Activated CD4-positive, alpha-beta T cell treated with anti-CD3 and anti-CD28 coated beads for 36 hours (primary cell): Measurements from ENCODE around the gene CASP5. TPM values are rescaled to one million over a fixed set of nuclear protein-coding genes. Genes with fewer than 3 reads are reported as not detected.
"Not testable (repeated sequence)": the region's sequence is repeated elsewhere in the genome, so short reads cannot be mapped to it uniquely, and the experiment has no call there.

Source experiments
- ATAC-seq: fragments of 200-7000 bp; cut with Tn5 transposase; one replicate; pipeline ENCODE4 v1.10.0; 2021; ENCODE audit warnings: mild to moderate bottlenecking, moderate library complexity
- CTCF ChIA-PET: fragments of 350-600 bp; sonication (Branson Sonifier 250); formaldehyde crosslinking; loops from one replicate; lab custom pipeline; 2021; ENCODE audit warnings: antibody characterized with exemption; lab: Charles Lee
- POLR2A ChIA-PET: fragments of 350-600 bp; sonication (Branson Sonifier 250); formaldehyde crosslinking; loops from one replicate; lab custom pipeline; 2021; ENCODE audit warnings: antibody characterized with exemption, inconsistent platforms; lab: Charles Lee
- DNase-seq: peaks from one replicate; pipeline ENCODE4 v3.0.0-alpha.2; 2020
- H3K27ac Mint-ChIP-seq: one replicate; pipeline ENCODE4 v1.8.0; 2021; ENCODE audit warnings: mixed read lengths
- H3K27me3 Mint-ChIP-seq: one replicate; pipeline ENCODE4 v1.8.0; 2021; ENCODE audit warnings: mixed read lengths
- H3K36me3 Mint-ChIP-seq: one replicate; pipeline ENCODE4 v1.8.0; 2021; ENCODE audit warnings: low read depth, mixed read lengths
- H3K4me1 Mint-ChIP-seq: one replicate; pipeline ENCODE4 v1.8.0; 2021; ENCODE audit warnings: mixed read lengths
- H3K4me3 Mint-ChIP-seq: one replicate; pipeline ENCODE4 v1.8.0; 2021; ENCODE audit warnings: mild to moderate bottlenecking, moderate library complexity, mixed read lengths
- H3K9me3 Mint-ChIP-seq: one replicate; pipeline ENCODE4 v1.8.0; 2021; ENCODE audit warnings: low read depth, mixed read lengths
- intact Hi-C, 2 experiments: fragments of 100-400 bp; cut with DNase I in 1 of 2; cut with micrococcal nuclease in 1 of 2; formaldehyde crosslinking; loops; one replicate each; pipeline versions ENCODE4 v1.14.2 to v1.15.1; 2022 to 2024; cut with DNase I, micrococcal nuclease
- total RNA-seq, 2 experiments: library from RNA; stranded (reverse); gene quantifications; one replicate each; pipeline ENCODE4 v1.2.3, GENCODE V29; 2021

The CASP5 gene
- not detected for total RNA-seq

DNA sequence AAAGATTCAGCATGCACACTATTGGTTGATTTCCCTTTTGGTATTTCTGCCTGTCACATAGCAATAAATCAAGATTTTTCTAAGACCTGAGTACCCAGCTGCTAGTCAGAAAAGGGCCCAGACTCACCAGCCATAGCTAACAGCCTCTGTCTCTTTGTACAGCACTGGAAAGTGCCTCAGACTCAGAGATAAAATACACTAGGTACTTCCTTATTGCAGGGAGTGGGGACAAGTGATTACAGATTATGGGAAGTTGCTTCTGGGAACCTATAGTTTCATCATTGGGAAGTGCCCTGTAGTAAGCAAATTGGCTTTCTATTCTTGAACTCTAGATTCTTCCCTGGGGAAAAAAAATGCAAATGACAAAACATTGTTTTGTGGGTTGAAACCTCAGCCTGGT lies at the start of gene CASP5:
TSS of gene CASP5 (minus strand) at position 166 of the 400 bp plus-strand sequence. CDS start at position 134, 32 bp downstream.
- intact Hi-C loops: no loop called here
- CTCF ChIA-PET: no interaction called here
- DNase-seq (no peak), ATAC-seq (no peak)
- no peaks in the 10 kb centered on the region for H3K9me3 Mint-ChIP-seq
- peaks cover 11% of the 10 kb centered on the region for H3K4me1 Mint-ChIP-seq
- POLR2A ChIA-PET: no interaction called here
- H3K4me3 Mint-ChIP-seq: no peak within 1 kb of the TSS
- no peak within 1 kb of the TSS for H3K27ac Mint-ChIP-seq
- no peaks in the 10 kb centered on the region for H3K27me3 Mint-ChIP-seq
- H3K36me3 Mint-ChIP-seq: peaks cover 16% of the 10 kb centered on the region

DNA sequence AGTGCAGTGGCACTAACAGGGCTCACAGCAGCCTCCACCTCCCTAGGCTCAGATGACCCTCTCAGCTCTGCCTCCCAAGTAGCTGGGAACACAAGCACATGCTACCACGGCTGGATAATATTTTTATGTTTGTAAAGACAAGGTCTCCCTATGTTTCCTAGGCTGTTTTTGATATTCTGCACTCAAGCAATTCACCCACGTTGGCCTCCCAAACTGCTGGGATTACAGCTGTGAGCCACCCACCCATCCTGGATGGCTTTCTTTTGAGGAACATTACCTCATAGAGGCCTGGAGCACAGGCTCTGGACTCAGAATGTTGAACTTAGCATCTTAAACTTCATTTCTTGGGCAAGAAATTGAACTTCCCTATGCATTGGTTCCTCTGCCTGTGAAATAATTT lies 49.1 kb upstream of the CASP5 start:
- ATAC-seq, DNase-seq, H3K27me3 Mint-ChIP-seq, H3K36me3 Mint-ChIP-seq, intact Hi-C loops, H3K9me3 Mint-ChIP-seq, CTCF ChIA-PET, H3K27ac Mint-ChIP-seq, POLR2A ChIA-PET, H3K4me3 Mint-ChIP-seq: not testable (repeated sequence)
- peaks cover 21% of the 10 kb centered on the region for H3K4me1 Mint-ChIP-seq

DNA sequence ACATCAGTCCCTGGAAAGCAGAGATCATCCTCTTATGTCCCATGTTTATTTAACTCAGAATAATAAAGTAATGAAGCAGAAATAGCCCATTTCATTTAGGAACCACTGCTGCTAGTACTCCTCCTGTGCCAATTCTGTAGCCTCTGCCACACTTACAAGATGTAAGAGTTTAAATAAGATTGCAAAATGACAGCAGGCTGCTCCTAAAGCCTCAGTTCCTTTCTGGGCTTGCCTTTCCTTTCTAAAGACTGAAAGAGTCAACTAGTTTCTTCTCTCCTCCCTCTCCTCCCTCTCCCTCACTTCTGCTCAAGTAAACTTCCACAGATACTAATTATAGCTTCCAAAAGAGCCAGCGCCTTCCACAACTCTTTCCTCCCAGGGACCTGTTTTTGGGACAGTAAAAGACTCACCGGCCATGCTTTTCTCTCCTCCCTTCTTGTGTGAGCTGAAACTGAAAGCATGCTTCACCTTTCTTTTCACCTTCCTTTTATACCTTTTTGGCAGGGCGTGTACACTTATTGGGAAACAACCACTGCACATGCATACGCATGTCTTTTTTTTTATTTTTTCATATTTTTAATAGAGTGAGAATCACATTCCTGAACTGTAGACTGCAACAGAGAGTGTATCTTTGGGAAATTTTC lies 48.2 kb upstream of the CASP5 start:
- H3K4me3 Mint-ChIP-seq: peak overlapping the region; percentile 59
- H3K36me3 Mint-ChIP-seq: no peaks in the 10 kb centered on the region
- no peaks in the 10 kb centered on the region for H3K9me3 Mint-ChIP-seq
- CTCF ChIA-PET: no interaction called here
- intact Hi-C loops: no loop called here
- H3K27ac Mint-ChIP-seq: peak overlapping the region; percentile 72
- POLR2A ChIA-PET: no interaction called here
- no peak for DNase-seq
- peaks cover 16% of the 10 kb centered on the region for H3K4me1 Mint-ChIP-seq
- peak; percentile 44 for ATAC-seq
- no peaks in the 10 kb centered on the region for H3K27me3 Mint-ChIP-seq

DNA sequence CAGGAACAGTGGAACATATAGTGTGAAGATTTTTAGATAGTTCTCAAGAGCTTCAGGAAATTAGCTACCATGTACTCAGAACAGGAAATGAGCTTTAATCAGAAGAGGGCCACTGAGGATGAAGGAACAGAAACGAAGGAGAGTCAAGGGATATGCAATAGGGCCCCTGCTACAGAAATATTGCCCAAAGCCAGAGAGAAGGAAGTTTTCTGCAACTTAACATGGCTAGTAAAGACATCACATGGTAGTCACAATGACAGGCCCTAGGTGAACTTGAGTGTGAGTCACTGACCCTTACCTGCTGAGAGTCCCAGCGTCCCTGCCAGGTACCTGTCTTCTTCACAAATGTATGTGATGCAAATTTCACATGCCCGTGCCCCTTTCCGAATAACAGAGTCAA lies 47.3 kb upstream of the CASP5 start:
- ATAC-seq: peak; percentile 19
- intact Hi-C loops: no loop called here

DNA sequence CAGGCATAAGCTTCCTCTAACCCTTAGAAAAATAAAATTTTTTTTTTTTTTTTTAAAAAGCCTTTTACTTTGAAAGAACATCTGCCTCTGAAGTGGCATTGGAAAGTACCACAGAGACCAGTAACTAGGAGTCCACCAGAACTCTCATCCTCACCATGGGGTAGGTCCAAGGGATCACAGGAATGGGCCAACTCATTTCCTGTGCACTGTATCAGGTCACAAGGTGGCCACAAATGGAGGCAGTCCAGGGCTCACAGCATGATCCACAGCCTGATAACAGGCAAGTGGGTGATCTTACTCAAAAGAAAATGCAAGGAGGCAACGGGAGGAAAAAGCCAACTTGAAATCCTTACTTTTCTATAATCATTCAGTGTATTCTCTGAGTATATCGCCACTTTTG lies 46.8 kb upstream of the CASP5 start:
- H3K9me3 Mint-ChIP-seq, CTCF ChIA-PET, H3K36me3 Mint-ChIP-seq, H3K27me3 Mint-ChIP-seq, H3K4me3 Mint-ChIP-seq, H3K27ac Mint-ChIP-seq, intact Hi-C loops, DNase-seq, POLR2A ChIA-PET: not testable (repeated sequence)
- peak; percentile 44 for ATAC-seq
- H3K4me1 Mint-ChIP-seq: peaks cover 18% of the 10 kb centered on the region

More for the DNA sequence above, 47.3 kb upstream of the CASP5 start:
- peak overlapping the region; percentile 59 for H3K4me3 Mint-ChIP-seq
- peaks cover 18% of the 10 kb centered on the region for H3K4me1 Mint-ChIP-seq
- peak overlapping the region; percentile 51 for H3K27ac Mint-ChIP-seq
- H3K27me3 Mint-ChIP-seq: no peaks in the 10 kb centered on the region
- ChIA-PET POLR2A (no interaction called here), CTCF (no interaction called here)
- no peaks in the 10 kb centered on the region for H3K36me3 Mint-ChIP-seq
- no peak for DNase-seq
- no peaks in the 10 kb centered on the region for H3K9me3 Mint-ChIP-seq

DNA sequence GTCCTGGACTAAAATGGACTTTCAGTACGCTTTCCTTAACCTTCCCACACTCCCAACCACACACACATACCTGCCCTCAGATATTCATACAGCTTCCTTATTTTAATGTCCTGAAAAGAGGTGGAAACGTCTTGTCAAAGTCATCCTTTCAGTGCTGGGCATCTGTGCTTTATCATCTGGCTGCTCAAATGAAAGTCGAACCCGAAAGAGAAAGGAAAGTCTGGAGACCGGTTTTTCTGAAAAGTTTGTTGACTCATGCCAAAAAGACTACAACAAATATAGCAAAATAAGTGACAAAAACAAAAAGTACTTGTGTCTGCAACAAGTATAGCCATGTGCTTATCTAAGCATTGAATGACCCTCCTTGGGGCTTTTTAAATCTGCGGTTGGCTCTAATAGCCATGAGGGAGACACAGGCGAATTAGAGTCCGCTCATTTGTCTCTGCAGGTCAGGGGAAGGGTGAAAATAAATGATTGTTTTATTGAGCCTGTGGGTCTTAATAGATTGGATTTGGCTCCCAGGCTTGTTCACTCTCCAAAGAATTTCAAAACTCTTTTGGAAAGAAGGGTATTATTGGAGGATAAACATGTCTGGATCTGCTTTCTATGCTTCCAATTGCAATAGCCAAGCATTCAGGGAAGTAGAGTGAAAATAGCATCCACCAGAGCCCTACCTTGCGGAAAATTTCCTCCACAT lies 40.4 kb upstream of the CASP5 start:
- H3K27me3 Mint-ChIP-seq, POLR2A ChIA-PET, H3K4me1 Mint-ChIP-seq, intact Hi-C loops, ATAC-seq, H3K9me3 Mint-ChIP-seq, CTCF ChIA-PET, DNase-seq, H3K27ac Mint-ChIP-seq, H3K4me3 Mint-ChIP-seq, H3K36me3 Mint-ChIP-seq: not testable (repeated sequence)

DNA sequence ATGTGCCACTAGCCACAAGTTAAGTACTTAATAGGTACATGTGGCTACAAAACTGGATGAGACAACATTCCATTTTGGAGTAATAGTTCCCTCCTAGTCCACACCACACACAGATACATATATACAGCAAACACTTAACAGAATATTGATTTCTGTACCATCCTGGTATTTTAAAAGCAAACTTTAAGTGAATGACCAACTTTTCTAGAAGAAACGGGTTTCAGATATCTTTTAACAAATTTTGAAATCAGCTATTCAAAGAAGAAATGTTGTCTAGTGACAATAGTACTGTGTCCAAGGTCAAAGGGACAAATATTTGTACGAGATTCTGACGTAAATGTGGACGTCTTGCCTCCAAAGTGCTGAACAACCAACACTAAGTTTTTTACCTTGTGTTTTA lies 34.5 kb upstream of the CASP5 start:
- CTCF ChIA-PET: no interaction called here
- POLR2A ChIA-PET: no interaction called here
- no peak for DNase-seq
- Mint-ChIP-seq H3K4me1 (no peaks in the 10 kb centered on the region), H3K9me3 (no peaks in the 10 kb centered on the region), H3K27ac (no peak overlapping the region), H3K4me3 (no peak overlapping the region), H3K27me3 (no peaks in the 10 kb centered on the region), H3K36me3 (no peaks in the 10 kb centered on the region)
- ATAC-seq: no peak
- intact Hi-C loops: no loop called here

DNA sequence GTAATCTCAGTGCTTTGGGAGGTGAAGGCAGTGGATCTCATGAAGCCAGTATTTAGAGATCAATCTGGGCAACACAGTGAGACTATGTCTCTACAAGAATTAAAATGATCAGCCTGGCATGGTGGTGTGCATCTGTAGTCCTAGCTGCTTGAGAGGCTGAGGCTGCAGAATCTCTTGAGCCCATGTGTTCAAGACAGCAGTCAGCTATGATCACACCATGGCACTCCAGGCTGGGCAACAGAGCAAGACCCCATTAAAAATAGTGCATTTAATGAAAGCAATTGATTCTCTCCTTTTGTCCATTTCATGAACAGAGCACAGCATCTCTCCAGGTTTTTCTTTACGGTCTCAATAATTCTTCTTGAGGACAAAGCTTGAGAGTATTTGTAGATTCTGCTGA lies 33.5 kb upstream of the CASP5 start:
- H3K36me3 Mint-ChIP-seq: no peaks in the 10 kb centered on the region
- no peak overlapping the region for H3K27ac Mint-ChIP-seq
- H3K4me3 Mint-ChIP-seq: no peak overlapping the region
- DNase-seq (no peak), ATAC-seq (no peak)
- ChIA-PET POLR2A (no interaction called here), CTCF (interaction anchor here (0.6 kb wide), 1 partner anchor 446 kb away, joined by 4 read pairs; no protein-coding TSS in a partner anchor)
- H3K4me1 Mint-ChIP-seq: no peaks in the 10 kb centered on the region
- no peaks in the 10 kb centered on the region for H3K27me3 Mint-ChIP-seq
- intact Hi-C loops: no loop called here
- no peaks in the 10 kb centered on the region for H3K9me3 Mint-ChIP-seq

DNA sequence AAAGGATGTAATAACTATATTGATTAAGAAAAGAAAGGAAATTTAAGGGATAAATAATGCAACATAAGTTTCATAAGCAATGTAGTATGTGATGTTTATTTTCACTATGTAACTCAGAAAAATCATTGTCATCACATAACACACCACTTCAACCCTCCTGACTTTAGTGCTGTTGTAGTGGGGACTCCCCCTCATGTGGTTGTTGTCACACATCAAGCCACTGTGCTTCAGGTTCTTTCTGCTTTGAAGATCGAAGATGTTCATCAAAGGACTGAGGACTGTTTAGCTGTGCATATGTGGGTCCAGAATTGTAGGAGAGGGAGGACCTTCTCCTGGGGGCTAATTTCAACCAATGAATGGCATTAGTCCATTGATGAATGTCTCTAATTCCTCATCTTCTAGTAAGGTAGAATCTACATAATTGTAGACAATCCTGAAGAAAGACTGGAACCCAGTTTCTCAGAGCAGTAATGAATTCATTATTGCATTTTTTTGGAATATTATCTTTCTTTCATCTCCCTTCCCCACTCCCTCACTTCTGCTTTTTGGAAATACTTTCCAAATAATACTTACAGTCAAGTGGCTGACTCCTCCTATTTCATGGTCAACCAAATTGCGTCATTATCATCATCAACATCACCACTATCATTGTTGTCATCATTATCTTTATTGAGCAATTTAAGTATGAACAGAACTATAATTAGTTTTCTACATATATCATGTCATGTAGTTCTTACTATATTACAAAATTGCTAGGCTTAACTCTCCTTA lies 31.9 kb upstream of the CASP5 start:
- ATAC-seq: peak; percentile 68
- intact Hi-C loops: no loop called here
- Mint-ChIP-seq H3K4me1 (no peaks in the 10 kb centered on the region), H3K9me3 (no peaks in the 10 kb centered on the region), H3K27me3 (no peaks in the 10 kb centered on the region), H3K4me3 (no peak overlapping the region), H3K27ac (no peak overlapping the region), H3K36me3 (no peaks in the 10 kb centered on the region)
- CTCF ChIA-PET: interaction anchor here (0.6 kb wide), 1 partner anchor 589 kb away, joined by 4 read pairs; no protein-coding TSS in a partner anchor
- DNase-seq: no peak
- POLR2A ChIA-PET: no interaction called here

DNA sequence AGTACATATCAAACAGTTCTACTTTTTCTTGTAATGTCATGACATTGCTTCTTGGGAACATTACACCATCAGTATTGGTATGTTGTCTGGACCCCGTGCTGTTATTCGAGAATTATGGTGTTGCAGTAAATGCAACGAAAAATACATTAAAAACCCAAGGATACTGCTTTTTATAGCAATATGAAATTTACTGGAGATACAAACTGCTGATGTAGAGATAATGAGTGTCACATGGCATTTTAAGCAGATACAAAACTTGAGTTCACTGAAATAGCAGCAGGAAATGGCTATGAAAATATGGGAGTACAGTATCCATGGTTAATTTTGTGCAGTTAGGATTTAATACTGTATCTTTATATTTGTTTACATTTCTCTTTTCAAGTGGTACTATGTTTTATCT lies 29.5 kb upstream of the CASP5 start:
- Mint-ChIP-seq H3K27me3 (no peaks in the 10 kb centered on the region), H3K4me1 (peaks cover under 1% of the 10 kb centered on the region), H3K36me3 (no peaks in the 10 kb centered on the region), H3K4me3 (no peak overlapping the region), H3K9me3 (no peaks in the 10 kb centered on the region), H3K27ac (no peak overlapping the region)
- ATAC-seq: no peak
- no peak for DNase-seq
- POLR2A ChIA-PET: no interaction called here
- CTCF ChIA-PET: no interaction called here
- intact Hi-C loops: no loop called here

DNA sequence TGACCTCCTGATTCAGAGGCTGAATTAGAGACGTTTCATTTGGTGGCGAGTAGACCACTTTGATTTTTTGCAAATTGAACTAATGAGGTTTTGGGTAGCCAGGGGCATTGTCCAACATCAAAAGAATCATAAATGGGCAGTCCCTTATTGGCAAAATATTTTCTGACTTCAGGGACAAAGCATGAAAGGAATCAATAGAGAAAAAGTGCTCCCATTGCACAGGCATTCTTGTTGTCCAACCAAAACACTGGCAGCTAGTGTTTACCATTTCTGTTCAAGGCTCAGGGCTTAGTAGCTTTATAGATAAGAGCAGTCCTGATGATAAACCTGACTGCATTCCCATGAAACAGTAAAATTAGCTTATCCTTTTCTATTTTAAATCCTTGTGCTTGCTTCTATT lies 28.6 kb upstream of the CASP5 start:
- no peaks in the 10 kb centered on the region for H3K9me3 Mint-ChIP-seq
- DNase-seq (no peak), ATAC-seq (no peak)
- intact Hi-C loops: no loop called here
- peaks cover 8% of the 10 kb centered on the region for H3K4me1 Mint-ChIP-seq
- H3K36me3 Mint-ChIP-seq: no peaks in the 10 kb centered on the region
- CTCF ChIA-PET: no interaction called here
- POLR2A ChIA-PET: no interaction called here
- no peak overlapping the region for H3K4me3 Mint-ChIP-seq
- H3K27me3 Mint-ChIP-seq: no peaks in the 10 kb centered on the region
- H3K27ac Mint-ChIP-seq: no peak overlapping the region
